H1 (cell line): ENCODE measurements around the gene TMEM229B. TPM values are rescaled to one million over a fixed set of nuclear protein-coding genes. Genes with fewer than 3 reads are reported as not detected.

Experiments
- CTCF ChIA-PET: fragments of 300-600 bp; sonication (Branson Sonifier 250); formaldehyde crosslinking; loops from one replicate; lab custom pipeline; 2021; ENCODE audit not compliant: partially characterized antibody; lab: Charles Lee
- POLR2A ChIA-PET: fragments of 300-600 bp; sonication (Branson Sonifier 250); formaldehyde crosslinking; loops from one replicate; lab custom pipeline; 2021; ENCODE audit warnings: inconsistent platforms; ENCODE audit not compliant: partially characterized antibody; lab: Charles Lee
- DNase-seq, 2 experiments: peaks; one replicate each; pipeline versions ENCODE4 v3.0.0 to v3.0.0-alpha.2; 2010 to 2022; ENCODE audit warnings: low spot score in 2 of 2, low read depth in 1 of 2, mixed read lengths in 1 of 2
- FAIRE-seq: peaks from 2 replicates; lab custom pipeline; 2011; peaks lifted over from hg19 to GRCh38; lab: Jason Lieb, UNC
- H2AFZ ChIP-seq: 2 replicates; pipeline ENCODE4 v1.8.1; 2012; ENCODE audit warnings: low read length, inconsistent platforms
- H2AK5ac ChIP-seq: 2 replicates; pipeline ENCODE4 v1.6.1; 2013; ENCODE audit warnings: low read depth, low read length
- H2BK120ac ChIP-seq: replicated peaks from 2 replicates; pipeline ENCODE3; 2013; ENCODE audit warnings: low read depth, low read length, inconsistent platforms
- H2BK12ac ChIP-seq: 2 replicates; pipeline ENCODE4 v1.6.1; 2013; ENCODE audit warnings: low read depth, low read length
- H2BK15ac ChIP-seq: 2 replicates; pipeline ENCODE4 v1.6.1; 2013; ENCODE audit warnings: low read length
- H2BK20ac ChIP-seq: 2 replicates; pipeline ENCODE4 v1.6.1; 2013; ENCODE audit warnings: low read length
- H2BK5ac ChIP-seq: 2 replicates; pipeline ENCODE4 v1.6.1; 2013; ENCODE audit warnings: low read depth, low read length
- H3K14ac ChIP-seq: 2 replicates; pipeline ENCODE4 v1.6.1; 2013; ENCODE audit warnings: inconsistent platforms; ENCODE audit not compliant: insufficient read length
- H3K18ac ChIP-seq: 2 replicates; pipeline ENCODE4 v1.6.1; 2013; ENCODE audit warnings: low read length; ENCODE audit errors: extremely low read depth
- H3K23ac ChIP-seq: 2 replicates; pipeline ENCODE4 v1.6.1; 2013; ENCODE audit warnings: inconsistent platforms; ENCODE audit not compliant: insufficient read length
- H3K23me2 ChIP-seq: 2 replicates; pipeline ENCODE4 v1.6.1; 2013; ENCODE audit warnings: low read depth, low read length
- H3K27ac ChIP-seq: 2 replicates; pipeline ENCODE4 v1.6.1; 2011; ENCODE audit warnings: low read depth, low read length, inconsistent platforms
- H3K27me3 ChIP-seq, 4 experiments: replicated peaks in 1 of 4; 1 replicate in 1 of 4; 2 replicates in 3 of 4; pipeline versions ENCODE4 v1.6.1 to v1.8.1; 2011 to 2013; ENCODE audit warnings: low read length in 3 of 4, mild to moderate bottlenecking in 3 of 4, inconsistent platforms in 2 of 4, mixed read lengths in 2 of 4, moderate library complexity in 1 of 4; ENCODE audit not compliant: control insufficient read depth in 3 of 4, insufficient read depth in 3 of 4; ENCODE audit errors: extremely low read depth in 1 of 4
- H3K36me3 ChIP-seq, 4 experiments: 2 replicates each; pipeline versions ENCODE4 v1.6.1 to v1.8.1; 2011 to 2013; ENCODE audit warnings: mild to moderate bottlenecking in 4 of 4, low read length in 3 of 4, moderate library complexity in 2 of 4, control low read depth in 1 of 4, inconsistent platforms in 1 of 4; ENCODE audit not compliant: insufficient read depth in 4 of 4, control insufficient read depth in 2 of 4
- H3K4ac ChIP-seq: replicated peaks from 2 replicates; pipeline ENCODE3; 2013; ENCODE audit warnings: low read length, low read depth, mixed read lengths, inconsistent platforms; ENCODE audit not compliant: insufficient read length
- H3K4me1 ChIP-seq, 4 experiments: replicated peaks in 1 of 4; 1 replicate in 1 of 4; 2 replicates in 3 of 4; pipeline versions ENCODE4 v1.6.1 to v1.8.1; 2011 to 2013; ENCODE audit warnings: low read length in 3 of 4, inconsistent platforms in 2 of 4, mixed read lengths in 1 of 4; ENCODE audit not compliant: insufficient read depth in 4 of 4, control insufficient read depth in 3 of 4
- H3K4me2 ChIP-seq, 2 experiments: 2 replicates each; pipeline versions ENCODE4 v1.6.1 to v1.8.1; 2011 to 2013; ENCODE audit warnings: low read depth in 2 of 2, low read length in 2 of 2, control low read depth in 1 of 2, inconsistent platforms in 1 of 2, mild to moderate bottlenecking in 1 of 2; ENCODE audit not compliant: insufficient read depth in 1 of 2
- H3K4me3 ChIP-seq, 4 experiments: fragments of 200-600, 300-600 bp in 1 of 4; sonication (generic), shearing (Covaris generic), sonication (Bioruptor Twin) in 1 of 4; 2 replicates each; pipeline versions ENCODE4 v1.5.1 to v1.8.1; 2011 to 2016; ENCODE audit warnings: low read length in 4 of 4, low read depth in 3 of 4, control low read depth in 2 of 4, inconsistent platforms in 2 of 4, mild to moderate bottlenecking in 2 of 4, mixed read lengths in 1 of 4, moderate library complexity in 1 of 4; ENCODE audit not compliant: insufficient read depth in 2 of 4; ENCODE audit errors: extremely low read depth in 1 of 4
- H3K56ac ChIP-seq: replicated peaks from 2 replicates; pipeline ENCODE3; 2013; ENCODE audit warnings: low read depth, mild to moderate bottlenecking, mixed read lengths, low read length, inconsistent platforms; ENCODE audit not compliant: insufficient read length
- H3K79me1 ChIP-seq: 2 replicates; pipeline ENCODE4 v1.6.1; 2013; ENCODE audit warnings: low read depth, low read length, control low read depth
- H3K79me2 ChIP-seq, 2 experiments: 2 replicates each; pipeline versions ENCODE4 v1.6.1 to v1.8.1; 2012 to 2013; ENCODE audit warnings: low read length in 2 of 2, mild to moderate bottlenecking in 2 of 2, inconsistent platforms in 1 of 2; ENCODE audit not compliant: insufficient read depth in 2 of 2, control insufficient read depth in 1 of 2
- H3K9ac ChIP-seq, 4 experiments: replicated peaks in 1 of 4; 1 replicate in 1 of 4; 2 replicates in 3 of 4; pipeline versions ENCODE4 v1.6.1 to v1.8.1; 2011 to 2013; ENCODE audit warnings: low read depth in 3 of 4, low read length in 3 of 4, control low read depth in 2 of 4, mild to moderate bottlenecking in 2 of 4, moderate library complexity in 2 of 4, inconsistent platforms in 1 of 4; ENCODE audit errors: extremely low read depth in 1 of 4
- H3K9me3 ChIP-seq, 2 experiments: 2 replicates each; pipeline versions ENCODE4 v1.6.1 to v1.8.1; 2012 to 2013; ENCODE audit warnings: mild to moderate bottlenecking in 2 of 2, moderate library complexity in 2 of 2, control low read depth in 1 of 2, inconsistent platforms in 1 of 2, low read depth in 1 of 2, low read length in 1 of 2, mixed read lengths in 1 of 2; ENCODE audit not compliant: insufficient read depth in 2 of 2
- H4K20me1 ChIP-seq, 2 experiments: replicated peaks in 1 of 2; 2 replicates each; pipeline versions ENCODE3 to v1.8.1; 2011 to 2013; ENCODE audit warnings: inconsistent platforms in 2 of 2, low read length in 2 of 2, mild to moderate bottlenecking in 1 of 2; ENCODE audit not compliant: insufficient read depth in 2 of 2, control insufficient read depth in 1 of 2
- H4K5ac ChIP-seq: 2 replicates; pipeline ENCODE4 v1.6.1; 2013; ENCODE audit warnings: low read length, low read depth, mixed read lengths, inconsistent platforms; ENCODE audit not compliant: insufficient read length
- H4K8ac ChIP-seq: 2 replicates; pipeline ENCODE4 v1.8.0; 2013; ENCODE audit warnings: mild to moderate bottlenecking, moderate library complexity, low read length, inconsistent platforms; ENCODE audit not compliant: insufficient read depth; ENCODE audit errors: extremely low read depth
- H4K91ac ChIP-seq: replicated peaks from 2 replicates; pipeline ENCODE3; 2013; ENCODE audit warnings: low read length, mixed read lengths, inconsistent platforms; ENCODE audit not compliant: insufficient read length
- EGR1 ChIP-seq: IDR thresholded peaks from 2 replicates; pipeline ENCODE4 v1.6.1; 2011; ENCODE audit warnings: low read depth, low read length, borderline replicate concordance
- TEAD4 ChIP-seq: IDR thresholded peaks from 2 replicates; pipeline ENCODE4 v1.6.1; 2012; ENCODE audit warnings: low read depth, low read length, inconsistent platforms, mixed read lengths
- WGBS, 2 experiments: shearing (Covaris generic) in 1 of 2; methylation state at CpG; one replicate each; pipeline versions ENCODE4 v1.1.6 to v1.1.7; 2013 to 2015; ENCODE audit warnings: low lambda C conversion rate in 2 of 2, mixed read lengths in 2 of 2, inconsistent platforms in 1 of 2, low coverage in 1 of 2, missing lambda C conversion rate in 1 of 2; ENCODE audit not compliant: insufficient replicate concordance in 2 of 2, insufficient coverage in 1 of 2, insufficient read length in 1 of 2; ENCODE audit errors: extremely low coverage in 1 of 2, missing lambda C conversion rate in 1 of 2; 5-methylcytosine and 5-hydroxymethylcytosine counted together
- polyA plus RNA-seq, 7 experiments: library from polyadenylated mRNA; depleted of rRNA in 3 of 7; stranded (reverse) in 5 of 7; unstranded in 2 of 7; fragments of >200 nt in 5 of 7; fragments of 200-250 nt in 2 of 7; gene quantifications; 1 replicate in 5 of 7; 2 replicates in 1 of 7; 4 replicates in 1 of 7; pipeline versions ENCODE4 v1.2.1 to v1.2.3, GENCODE V29; 2011 to 2013; ENCODE audit warnings: missing spikeins in 2 of 7, mixed read lengths in 2 of 7
- total RNA-seq: library from RNA; stranded (reverse); fragmentation: NEBNext Ultra II Directional; extraction: Animal tissue kit (Norgen Biotek cat#: 25700); gene quantifications from 2 replicates; pipeline ENCODE4 v1.2.1, GENCODE V29; 2021

The TMEM229B gene
- total and polyA plus RNA-seq, 2 of the 8 experiments (the other 6 are each of a cell fraction or from before 2014, with no cell fraction given), result 0.73 to 0.85 TPM

- FAIRE-seq (no peak), DNase-seq (no peak)
- no peak overlapping the region for H3K56ac ChIP-seq
- no peaks in the 10 kb centered on the region for H3K9me3 ChIP-seq
- 96% methylated on average over 9 of the region's 9 CpGs; no CpG with 5 or more reads in 1 of the 2 experiments for WGBS, 2 experiments
- no peak overlapping the region for H4K8ac ChIP-seq
- peak overlapping the region; percentile 27; the same call in 1 of the 2 replicates for H2BK12ac ChIP-seq
- no peak overlapping the region for H3K4me3 ChIP-seq
- H2AFZ ChIP-seq, result no peak overlapping the region
- no peak overlapping the region for H2AK5ac ChIP-seq
- no peak overlapping the region for H3K4me2 ChIP-seq
- no peak overlapping the region for H3K4ac ChIP-seq
- POLR2A ChIA-PET, result interaction anchor here (0.7 kb wide), 1 partner anchor 12 kb away, joined by 3 read pairs; no protein-coding TSS in a partner anchor
- H3K27me3 ChIP-seq, result no peaks in the 10 kb centered on the region
- no peaks in the 10 kb centered on the region for H3K79me1 ChIP-seq
- no peak overlapping the region for H4K5ac ChIP-seq
- H3K9ac ChIP-seq, result no peak overlapping the region
- peak overlapping the region; percentile 31 for H4K91ac ChIP-seq
- H3K18ac ChIP-seq, result no peak overlapping the region
- H2BK5ac ChIP-seq, result no peak overlapping the region
- H3K4me1 ChIP-seq, result peaks cover 0 to 7% (median 2%) of the 10 kb centered on the region in 4 experiments; a peak in 3 of 7 replicates
- H3K14ac ChIP-seq, result no peak overlapping the region
- TF ChIP-seq TEAD4, result no peak
- TF ChIP-seq EGR1, result no peak
- no peaks in the 10 kb centered on the region for H3K79me2 ChIP-seq
- H2BK15ac ChIP-seq, result no peak overlapping the region
- CTCF ChIA-PET, result interaction anchor here (0.6 to 21.6 kb wide), 16 partner anchors 10 to 275 kb away, joined by 3 to 446 read pairs (median 38); partner anchors contain the start of gene PLEKHH1
- H3K23ac ChIP-seq, result no peak overlapping the region
- no peaks in the 10 kb centered on the region for H3K36me3 ChIP-seq
- no peak overlapping the region for H3K27ac ChIP-seq
- no peaks in the 10 kb centered on the region for H3K23me2 ChIP-seq
- no peaks in the 10 kb centered on the region for H4K20me1 ChIP-seq
- no peak overlapping the region for H2BK120ac ChIP-seq
- H2BK20ac ChIP-seq, result no peak overlapping the region
Measured at GRCh38 chr14:67429510-67430205, 58.9 kb downstream of the TMEM229B start.
